GM23338 (cell line): Measurements from ENCODE around the gene IGFBPL1. TPM values are rescaled to one million over a fixed set of nuclear protein-coding genes. Genes with fewer than 3 reads are reported as not detected.

Experiments
- ATAC-seq: fragments of 200-7000 bp; cut with Tn5 transposase; 3 replicates; pipeline ENCODE4 v1.9.1; 2020
- DNase-seq: peaks from one replicate; pipeline ENCODE4 v3.0.0-alpha.2; 2015; ENCODE audit warnings: low spot score
- H2AFZ ChIP-seq: fragments of 200-600 bp; sonication (generic); 2 replicates; pipeline ENCODE4 v1.8.0; 2016; ENCODE audit warnings: antibody characterized with exemption, mild to moderate bottlenecking, moderate library complexity
- H3F3A ChIP-seq: fragments of 200-600 bp; sonication (generic); replicated peaks from 2 replicates; pipeline ENCODE4 v1.8.0; 2017; ENCODE audit warnings: antibody characterized with exemption, mixed run types, low read depth
- H3K27ac ChIP-seq: fragments of 200-600 bp; sonication (generic); 2 replicates; pipeline ENCODE4 v1.6.1; 2016; ENCODE audit warnings: low read depth
- H3K27me3 ChIP-seq: fragments of 200-600 bp; sonication (generic); 2 replicates; pipeline ENCODE4 v1.8.0; 2016; ENCODE audit warnings: mild to moderate bottlenecking, mixed run types, moderate library complexity; ENCODE audit not compliant: insufficient read depth
- H3K36me3 ChIP-seq: fragments of 200-600 bp; sonication (generic); 2 replicates; pipeline ENCODE4 v1.8.0; 2016; ENCODE audit warnings: mild to moderate bottlenecking; ENCODE audit not compliant: insufficient read depth
- H3K4me1 ChIP-seq: fragments of 200-600 bp; sonication (generic); 2 replicates; pipeline ENCODE4 v1.8.0; 2016; ENCODE audit warnings: mild to moderate bottlenecking, moderate library complexity; ENCODE audit not compliant: insufficient read depth
- H3K4me2 ChIP-seq: fragments of 200-600 bp; sonication (generic); 2 replicates; pipeline ENCODE4 v1.7.1; 2017; ENCODE audit warnings: mixed run types
- H3K4me3 ChIP-seq: fragments of 200-600 bp; sonication (generic); 2 replicates; pipeline ENCODE4 v1.6.1; 2016; ENCODE audit warnings: mixed run types
- H3K79me2 ChIP-seq: fragments of 200-600 bp; sonication (generic); replicated peaks from 2 replicates; pipeline ENCODE4 v1.8.0; 2017; ENCODE audit warnings: mild to moderate bottlenecking; ENCODE audit not compliant: insufficient read depth
- H3K9me2 ChIP-seq: fragments of 200-600 bp; sonication (generic); 2 replicates; pipeline ENCODE4 v1.8.0; 2017; ENCODE audit not compliant: insufficient read depth
- H4K20me1 ChIP-seq: fragments of 200-600 bp; sonication (generic); replicated peaks from 2 replicates; pipeline ENCODE4 v1.8.0; 2017; ENCODE audit warnings: mild to moderate bottlenecking; ENCODE audit not compliant: insufficient read depth
- H3K27ac Mint-ChIP-seq: 2 replicates; pipeline ENCODE4 v1.8.0; 2020; ENCODE audit warnings: inconsistent platforms, mild to moderate bottlenecking, moderate library complexity, mixed read lengths
- H3K27me3 Mint-ChIP-seq: 3 replicates; pipeline ENCODE4 v1.8.0; 2022; ENCODE audit warnings: low read depth, mild to moderate bottlenecking, moderate library complexity, mixed read lengths, inconsistent platforms; ENCODE audit not compliant: insufficient read depth, poor library complexity
- H3K36me3 Mint-ChIP-seq: 3 replicates; pipeline ENCODE4 v1.8.0; 2021; ENCODE audit warnings: low read depth, mild to moderate bottlenecking, inconsistent platforms, moderate library complexity, mixed read lengths
- H3K4me1 Mint-ChIP-seq: 3 replicates; pipeline ENCODE4 v1.8.0; 2020; ENCODE audit warnings: mild to moderate bottlenecking, inconsistent platforms, mixed read lengths
- H3K4me3 Mint-ChIP-seq: 3 replicates; pipeline ENCODE4 v1.8.0; 2021; ENCODE audit warnings: moderate library complexity, mild to moderate bottlenecking, inconsistent platforms, mixed read lengths
- H3K9me3 Mint-ChIP-seq: 3 replicates; pipeline ENCODE4 v1.8.0; 2020; ENCODE audit warnings: moderate library complexity, mild to moderate bottlenecking, inconsistent platforms, mixed read lengths
- EZH2phosphoT487 ChIP-seq: fragments of 200-600 bp; sonication (generic); IDR thresholded peaks from one replicate; pipeline ENCODE4 v1.8.1; 2018; ENCODE audit warnings: antibody characterized with exemption; ENCODE audit not compliant: unreplicated experiment
- NANOG ChIP-seq: IDR thresholded peaks from 2 replicates; pipeline ENCODE4 v1.6.1; 2016; ENCODE audit warnings: antibody characterized with exemption, borderline replicate concordance
- POLR2AphosphoS5 ChIP-seq: IDR thresholded peaks from 2 replicates; pipeline ENCODE4 v1.6.1; 2016; ENCODE audit warnings: antibody characterized with exemption, low read depth
- REST ChIP-seq: IDR thresholded peaks from one replicate; pipeline ENCODE4 v1.6.1; 2018; ENCODE audit warnings: antibody characterized with exemption; ENCODE audit not compliant: unreplicated experiment
- ZNF331 ChIP-seq: fragments of 250-450 bp; sonication (Bioruptor Pico); IDR thresholded peaks from 2 replicates; pipeline ENCODE4 v1.5.0; 2020; ENCODE audit warnings: low read depth, mild to moderate bottlenecking, moderate library complexity
- polyA plus RNA-seq: library from polyadenylated mRNA; unstranded; fragments of >200 nt; fragmentation: Nextera tagmentation; extraction: Ambion mirVana; gene quantifications from 2 replicates; pipeline ENCODE4 v1.2.1, GENCODE V29; 2016
- total RNA-seq: library from RNA; depleted of rRNA; stranded (reverse); fragments of >200 nt; shearing (Covaris generic); gene quantifications from 2 replicates; pipeline ENCODE4 v1.2.3, GENCODE V29; 2014
- TF ChIP-seq, protein P1 (sequence below): IDR thresholded peaks from 2 replicates; pipeline ENCODE4 v1.6.1; 2016; ENCODE audit warnings: antibody characterized with exemption
- TF ChIP-seq, protein P2 (sequence below), 2 experiments: fragments of 200-600 bp in 1 of 2; sonication (generic) in 1 of 2; conservative IDR thresholded peaks; 2 replicates each; pipeline versions ENCODE4 v1.5.1 to v1.6.1; 2016 to 2017; ENCODE audit warnings: antibody characterized with exemption in 2 of 2, low read depth in 2 of 2, mild to moderate bottlenecking in 2 of 2, moderate library complexity in 1 of 2

IGFBPL1 gene
- total and polyA plus RNA-seq, 2 experiments from 2014 or later: 9.4 to 75.6 TPM

GRCh38 chr9:38434365-38434764 is 10.1 kb upstream of the IGFBPL1 start:
- no peaks in the 10 kb centered on the region; the same call in 2 of the 3 replicates for H3K9me3 Mint-ChIP-seq
- H3K4me3 Mint-ChIP-seq: no peak overlapping the region

More at GRCh38 chr9:38434365-38434764, 10.1 kb upstream of the IGFBPL1 start:
- H3K36me3 Mint-ChIP-seq: no peaks in the 10 kb centered on the region
- Histone ChIP-seq H3K4me2 (no peak overlapping the region), H4K20me1 (no peaks in the 10 kb centered on the region), H3K27ac (no peak overlapping the region), H3K9me2 (peaks cover 12% of the 10 kb centered on the region; the same call in 1 of the 2 replicates), H3K36me3 (no peaks in the 10 kb centered on the region), H3K27me3 (no peaks in the 10 kb centered on the region), H3F3A (no peaks in the 10 kb centered on the region), H3K79me2 (no peaks in the 10 kb centered on the region), H3K4me1 (peaks cover 7% of the 10 kb centered on the region; the same call in 1 of the 2 replicates), H2AFZ (no peak overlapping the region), H3K4me3 (no peak overlapping the region)
- DNase-seq (no peak), ATAC-seq (no peak)
- no peak overlapping the region for H3K27ac Mint-ChIP-seq
- peaks cover 11% of the 10 kb centered on the region for H3K27me3 Mint-ChIP-seq
- peaks cover 13% of the 10 kb centered on the region; the same call in 2 of the 3 replicates for H3K4me1 Mint-ChIP-seq
- TF ChIP-seq, protein P1, sequence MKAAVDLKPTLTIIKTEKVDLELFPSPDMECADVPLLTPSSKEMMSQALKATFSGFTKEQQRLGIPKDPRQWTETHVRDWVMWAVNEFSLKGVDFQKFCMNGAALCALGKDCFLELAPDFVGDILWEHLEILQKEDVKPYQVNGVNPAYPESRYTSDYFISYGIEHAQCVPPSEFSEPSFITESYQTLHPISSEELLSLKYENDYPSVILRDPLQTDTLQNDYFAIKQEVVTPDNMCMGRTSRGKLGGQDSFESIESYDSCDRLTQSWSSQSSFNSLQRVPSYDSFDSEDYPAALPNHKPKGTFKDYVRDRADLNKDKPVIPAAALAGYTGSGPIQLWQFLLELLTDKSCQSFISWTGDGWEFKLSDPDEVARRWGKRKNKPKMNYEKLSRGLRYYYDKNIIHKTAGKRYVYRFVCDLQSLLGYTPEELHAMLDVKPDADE: no peak
- TF ChIP-seq NANOG (no peak), EZH2phosphoT487 (no peak), POLR2AphosphoS5 (no peak), REST (no peak), ZNF331 (CRISPR knock-in tag) (no peak)
- TF ChIP-seq, protein P2, sequence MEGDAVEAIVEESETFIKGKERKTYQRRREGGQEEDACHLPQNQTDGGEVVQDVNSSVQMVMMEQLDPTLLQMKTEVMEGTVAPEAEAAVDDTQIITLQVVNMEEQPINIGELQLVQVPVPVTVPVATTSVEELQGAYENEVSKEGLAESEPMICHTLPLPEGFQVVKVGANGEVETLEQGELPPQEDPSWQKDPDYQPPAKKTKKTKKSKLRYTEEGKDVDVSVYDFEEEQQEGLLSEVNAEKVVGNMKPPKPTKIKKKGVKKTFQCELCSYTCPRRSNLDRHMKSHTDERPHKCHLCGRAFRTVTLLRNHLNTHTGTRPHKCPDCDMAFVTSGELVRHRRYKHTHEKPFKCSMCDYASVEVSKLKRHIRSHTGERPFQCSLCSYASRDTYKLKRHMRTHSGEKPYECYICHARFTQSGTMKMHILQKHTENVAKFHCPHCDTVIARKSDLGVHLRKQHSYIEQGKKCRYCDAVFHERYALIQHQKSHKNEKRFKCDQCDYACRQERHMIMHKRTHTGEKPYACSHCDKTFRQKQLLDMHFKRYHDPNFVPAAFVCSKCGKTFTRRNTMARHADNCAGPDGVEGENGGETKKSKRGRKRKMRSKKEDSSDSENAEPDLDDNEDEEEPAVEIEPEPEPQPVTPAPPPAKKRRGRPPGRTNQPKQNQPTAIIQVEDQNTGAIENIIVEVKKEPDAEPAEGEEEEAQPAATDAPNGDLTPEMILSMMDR (conservative IDR thresholded peaks at IDR 0.05; ENCODE audit: low read depth in 2 of 2): no peak
